ENCODE data around the gene FOXP1. TPM values are rescaled to one million over a fixed set of nuclear protein-coding genes. Genes with fewer than 3 reads are reported as not detected.

The FOXP1 gene
- total RNA-seq, 1 experiment from 2014 or later: 75.3 TPM

DNA sequence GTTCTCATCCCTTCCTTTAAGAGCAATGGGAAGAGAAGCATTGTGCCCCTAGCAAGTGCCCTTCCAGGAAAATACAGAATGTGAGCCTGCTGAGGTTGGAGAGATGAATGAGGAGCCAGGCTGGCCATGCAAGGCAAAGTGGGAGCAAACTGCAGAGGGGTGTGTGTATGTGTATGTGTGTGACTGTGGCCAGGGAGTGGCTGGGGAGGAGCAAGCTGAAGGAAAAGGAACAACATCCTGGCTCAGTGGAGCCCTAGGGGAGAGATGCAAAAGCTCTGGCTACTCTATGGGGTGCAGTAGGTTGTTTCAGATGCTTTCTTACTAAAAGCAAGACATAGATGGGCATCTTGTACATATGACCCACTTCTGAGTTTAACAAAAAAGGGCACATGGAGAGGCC, 20.6 kb downstream of the FOXP1 start:
- H3K23me2 ChIP-seq (ENCODE audit: insufficient read length, low read depth, low read length, poor library complexity, severe bottlenecking): no peaks in the 10 kb centered on the region
- H3K23ac ChIP-seq (ENCODE audit: insufficient read length, low read depth, low read length): no peak overlapping the region
- no peaks in the 10 kb centered on the region for H3K9me3 Mint-ChIP-seq
- H2BK20ac ChIP-seq (ENCODE audit: low read depth, low read length, poor library complexity, severe bottlenecking): no peak overlapping the region
- no peaks in the 10 kb centered on the region for H3K9me3 ChIP-seq (ENCODE audit: control insufficient read depth, low read depth, low read length)
- no peak overlapping the region for H3T11ph ChIP-seq (ENCODE audit: low read length)
- no peaks in the 10 kb centered on the region for H3K79me1 ChIP-seq (ENCODE audit: insufficient read depth, low read depth, low read length, poor library complexity, severe bottlenecking)
- no peak overlapping the region for H3K18ac ChIP-seq (ENCODE audit: insufficient read length, low read depth, low read length)
- H4K91ac ChIP-seq (ENCODE audit: insufficient read length, low read depth, low read length): no peak overlapping the region
- H3K27me3 ChIP-seq (ENCODE audit: insufficient read depth, low read length): no peaks in the 10 kb centered on the region
- no peaks in the 10 kb centered on the region for H3K27me3 Mint-ChIP-seq (ENCODE audit: low read depth)
- no peak overlapping the region for H2BK120ac ChIP-seq (ENCODE audit: low read depth, low read length, poor library complexity, severe bottlenecking)
- peak overlapping the region in 1 of 3 experiments; percentile 13; a peak in 1 of 7 replicates for H3K27ac Mint-ChIP-seq
- no peak overlapping the region for H2AK5ac ChIP-seq (ENCODE audit: insufficient read length, low read length)
- H3K56ac ChIP-seq (ENCODE audit: insufficient read length, low read depth, low read length): no peak overlapping the region
- H3K14ac ChIP-seq (ENCODE audit: insufficient read depth, low read length): no peak overlapping the region
- H3K4ac ChIP-seq (ENCODE audit: low read depth, low read length): no peak overlapping the region
- no peak overlapping the region for H2BK15ac ChIP-seq (ENCODE audit: low read depth, low read length)
- H3K27ac ChIP-seq (ENCODE audit: insufficient read length, low read depth, low read length): no peak overlapping the region
- no peak overlapping the region for H2BK12ac ChIP-seq (ENCODE audit: insufficient read length, low read depth, low read length)
- no peaks in the 10 kb centered on the region for H3K79me2 ChIP-seq (ENCODE audit: insufficient read depth, low read length)
- no peak overlapping the region for H2AFZ ChIP-seq (ENCODE audit: low read length)
- peaks cover 0 to 9% (median 0%) of the 10 kb centered on the region in 3 experiments; a peak in 2 of 7 replicates for H3K36me3 Mint-ChIP-seq (ENCODE audit: insufficient read depth in 1 of 3, low read depth in 3 of 3)
- H3K4me1 Mint-ChIP-seq: peaks cover 11 to 25% of the 10 kb centered on the region in 2 experiments
- H3K4me3 Mint-ChIP-seq: no peak overlapping the region
- H4K8ac ChIP-seq (replicated peaks; ENCODE audit: insufficient read length, low read depth, low read length): no peak overlapping the region
- TF ChIP-seq, protein P1, sequence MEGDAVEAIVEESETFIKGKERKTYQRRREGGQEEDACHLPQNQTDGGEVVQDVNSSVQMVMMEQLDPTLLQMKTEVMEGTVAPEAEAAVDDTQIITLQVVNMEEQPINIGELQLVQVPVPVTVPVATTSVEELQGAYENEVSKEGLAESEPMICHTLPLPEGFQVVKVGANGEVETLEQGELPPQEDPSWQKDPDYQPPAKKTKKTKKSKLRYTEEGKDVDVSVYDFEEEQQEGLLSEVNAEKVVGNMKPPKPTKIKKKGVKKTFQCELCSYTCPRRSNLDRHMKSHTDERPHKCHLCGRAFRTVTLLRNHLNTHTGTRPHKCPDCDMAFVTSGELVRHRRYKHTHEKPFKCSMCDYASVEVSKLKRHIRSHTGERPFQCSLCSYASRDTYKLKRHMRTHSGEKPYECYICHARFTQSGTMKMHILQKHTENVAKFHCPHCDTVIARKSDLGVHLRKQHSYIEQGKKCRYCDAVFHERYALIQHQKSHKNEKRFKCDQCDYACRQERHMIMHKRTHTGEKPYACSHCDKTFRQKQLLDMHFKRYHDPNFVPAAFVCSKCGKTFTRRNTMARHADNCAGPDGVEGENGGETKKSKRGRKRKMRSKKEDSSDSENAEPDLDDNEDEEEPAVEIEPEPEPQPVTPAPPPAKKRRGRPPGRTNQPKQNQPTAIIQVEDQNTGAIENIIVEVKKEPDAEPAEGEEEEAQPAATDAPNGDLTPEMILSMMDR (conservative IDR thresholded peaks at IDR 0.05): no peak
- no peak for DNase-seq
- H4K5ac ChIP-seq (ENCODE audit: insufficient read length, low read depth, low read length): no peak overlapping the region
- no peak overlapping the region for H3K9ac ChIP-seq (ENCODE audit: extremely low read depth, insufficient read length, low read length)
- no peaks in the 10 kb centered on the region for H4K20me1 ChIP-seq (ENCODE audit: control insufficient read depth, insufficient read depth, insufficient read length)
- no peak overlapping the region for H2BK5ac ChIP-seq (ENCODE audit: insufficient read length, low read length)
- H3K4me2 ChIP-seq (ENCODE audit: insufficient read depth, insufficient read length, low read length): no peak overlapping the region
- no peaks in the 10 kb centered on the region for H3K4me1 ChIP-seq (ENCODE audit: insufficient read depth, low read length)

All from H9 (cell line).